CD4-positive, CD25-positive, alpha-beta regulatory T cell (primary cell): ENCODE measurements around the gene KCNC1. TPM values are rescaled to one million over a fixed set of nuclear protein-coding genes. Genes with fewer than 3 reads are reported as not detected.

Experiments
- ATAC-seq, 2 donors: fragments of 150-1000 bp; cut with Tn5 transposase; one replicate each; pipeline ENCODE4 v1.10.0; 2021; ENCODE audit warnings: low read depth in 2 of 2, moderate number of reproducible peaks in 2 of 2, moderate library complexity in 1 of 2
- DNase-seq, 3 donors: peaks; one replicate each; pipeline versions ENCODE4 v3.0.0 to v3.0.0-alpha.2; 2012 to 2022; ENCODE audit warnings: mixed read lengths in 1 of 3
- H3K27ac ChIP-seq: one replicate; pipeline ENCODE4 v1.7.0; 2013; ENCODE audit warnings: mild to moderate bottlenecking, low read length; ENCODE audit not compliant: insufficient read depth, poor library complexity, severe bottlenecking
- H3K27me3 ChIP-seq: one replicate; pipeline ENCODE4 v1.7.0; 2013; ENCODE audit warnings: low read length; ENCODE audit not compliant: control insufficient read depth, insufficient read depth
- H3K36me3 ChIP-seq: one replicate; pipeline ENCODE4 v1.7.0; 2013; ENCODE audit warnings: mild to moderate bottlenecking, low read length, moderate library complexity; ENCODE audit not compliant: control insufficient read depth, insufficient read depth
- H3K4me1 ChIP-seq: 2 replicates; pipeline ENCODE4 v1.7.0; 2013; ENCODE audit warnings: mild to moderate bottlenecking, low read length; ENCODE audit not compliant: insufficient read depth, control insufficient read depth, poor library complexity, severe bottlenecking
- H3K4me3 ChIP-seq: one replicate; pipeline ENCODE4 v1.7.0; 2013; ENCODE audit warnings: low read depth, mild to moderate bottlenecking, low read length, moderate library complexity
- H3K9me3 ChIP-seq, 2 experiments: 1 replicate in 1 of 2; 2 replicates in 1 of 2; pipeline ENCODE4 v1.7.0; 2013; ENCODE audit warnings: low read length in 2 of 2, mild to moderate bottlenecking in 1 of 2, moderate library complexity in 1 of 2; ENCODE audit not compliant: control insufficient read depth in 2 of 2
- H3K27ac Mint-ChIP-seq, 3 donors: one replicate each; pipeline ENCODE4 v1.8.0; 2020 to 2022; ENCODE audit warnings: mild to moderate bottlenecking in 3 of 3, mixed read lengths in 3 of 3, moderate library complexity in 2 of 3
- H3K27me3 Mint-ChIP-seq: one replicate; pipeline ENCODE4 v1.8.0; 2022; ENCODE audit warnings: mild to moderate bottlenecking, mixed read lengths
- H3K36me3 Mint-ChIP-seq: one replicate; pipeline ENCODE4 v1.8.0; 2020; ENCODE audit warnings: mixed read lengths
- H3K4me1 Mint-ChIP-seq, 4 donors: one replicate each; pipeline ENCODE4 v1.8.0; 2020 to 2022; ENCODE audit warnings: mixed read lengths in 4 of 4, mild to moderate bottlenecking in 1 of 4
- H3K4me3 Mint-ChIP-seq, 4 donors: one replicate each; pipeline ENCODE4 v1.8.0; 2020 to 2022; ENCODE audit warnings: mild to moderate bottlenecking in 4 of 4, mixed read lengths in 4 of 4, moderate library complexity in 3 of 4
- H3K9me3 Mint-ChIP-seq, 7 donors: one replicate each; pipeline ENCODE4 v1.8.0; 2020 to 2022; ENCODE audit warnings: mixed read lengths in 7 of 7, mild to moderate bottlenecking in 3 of 7, moderate library complexity in 2 of 7
- polyA plus RNA-seq, 4 donors: library from polyadenylated mRNA; unstranded; fragments of 300-500 nt; fragmentation: Illumina TruSeq; gene quantifications; one replicate each; pipeline ENCODE4 v1.2.3, GENCODE V29; 2021
- total RNA-seq: library from RNA; stranded (reverse); gene quantifications from one replicate; pipeline ENCODE4 v1.2.3, GENCODE V29; 2022

Gene KCNC1
- total and polyA plus RNA-seq, 5 donors from 2014 or later, result 0.22 to 1.2 (median 0.47) TPM; not detected in 2

- Histone ChIP-seq H3K27ac (no peak overlapping the region), H3K4me3 (no peak overlapping the region), H3K9me3 (no peaks in the 10 kb centered on the region), H3K36me3 (no peaks in the 10 kb centered on the region), H3K27me3 (no peaks in the 10 kb centered on the region), H3K4me1 (no peaks in the 10 kb centered on the region)
- no peaks in the 10 kb centered on the region for H3K27me3 Mint-ChIP-seq
- H3K4me1 Mint-ChIP-seq, result peaks cover 0 to 2% (median 0%) of the 10 kb centered on the region in 4 donors
- H3K9me3 Mint-ChIP-seq, result no peaks in the 10 kb centered on the region
- H3K27ac Mint-ChIP-seq, result no peak overlapping the region
- DNase-seq, result no peak
- ATAC-seq, result no peak
- H3K36me3 Mint-ChIP-seq, result no peaks in the 10 kb centered on the region
- no peak overlapping the region for H3K4me3 Mint-ChIP-seq
These were observed 41.1 kb downstream of the KCNC1 start for GRCh38 chr11:17775507-17776211.

DNA sequence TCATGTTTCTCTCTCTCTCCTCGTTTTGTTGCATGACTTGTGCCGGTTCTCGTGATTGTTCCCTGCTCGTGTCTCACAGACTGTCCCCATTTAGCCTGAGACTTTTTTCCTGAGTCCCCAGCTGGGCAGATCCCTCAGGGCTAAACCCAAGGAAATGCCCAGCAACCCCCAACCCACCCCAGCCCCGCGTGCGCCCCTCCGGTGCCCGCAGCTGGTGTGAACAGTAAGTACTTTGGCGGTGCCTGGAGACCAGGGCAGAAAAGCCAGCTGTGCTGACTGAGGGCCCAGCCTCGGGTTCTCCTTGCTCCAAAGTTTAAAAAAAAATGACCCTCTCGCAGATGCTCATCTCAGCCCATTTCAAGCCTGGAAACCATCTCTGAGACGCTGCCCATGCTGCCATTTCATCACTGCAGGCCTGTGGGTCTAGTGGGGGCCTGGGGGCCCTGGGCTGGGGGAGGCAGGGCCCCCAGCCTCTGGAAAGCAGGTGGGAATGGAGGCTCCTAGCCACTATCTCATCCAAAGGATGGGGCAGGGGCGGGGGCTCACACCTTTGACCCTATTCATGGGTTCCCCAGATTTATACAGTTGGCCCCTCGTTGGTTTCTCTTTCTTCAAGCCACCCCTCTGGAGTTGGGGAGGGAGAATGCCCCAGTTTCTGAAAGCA, 41.8 kb downstream of the KCNC1 start:
- Mint-ChIP-seq H3K27me3 (no peaks in the 10 kb centered on the region), H3K4me1 (peaks cover 0 to 2% (median 0%) of the 10 kb centered on the region in 4 donors), H3K36me3 (no peaks in the 10 kb centered on the region), H3K27ac (no peak overlapping the region), H3K9me3 (no peaks in the 10 kb centered on the region), H3K4me3 (no peak overlapping the region)
- no peak overlapping the region for H3K27ac ChIP-seq
- no peaks in the 10 kb centered on the region for H3K27me3 ChIP-seq
- H3K9me3 ChIP-seq, result no peaks in the 10 kb centered on the region
- no peak for ATAC-seq
- H3K4me1 ChIP-seq, result no peaks in the 10 kb centered on the region
- no peak overlapping the region for H3K4me3 ChIP-seq
- no peak for DNase-seq
- no peaks in the 10 kb centered on the region for H3K36me3 ChIP-seq

DNA sequence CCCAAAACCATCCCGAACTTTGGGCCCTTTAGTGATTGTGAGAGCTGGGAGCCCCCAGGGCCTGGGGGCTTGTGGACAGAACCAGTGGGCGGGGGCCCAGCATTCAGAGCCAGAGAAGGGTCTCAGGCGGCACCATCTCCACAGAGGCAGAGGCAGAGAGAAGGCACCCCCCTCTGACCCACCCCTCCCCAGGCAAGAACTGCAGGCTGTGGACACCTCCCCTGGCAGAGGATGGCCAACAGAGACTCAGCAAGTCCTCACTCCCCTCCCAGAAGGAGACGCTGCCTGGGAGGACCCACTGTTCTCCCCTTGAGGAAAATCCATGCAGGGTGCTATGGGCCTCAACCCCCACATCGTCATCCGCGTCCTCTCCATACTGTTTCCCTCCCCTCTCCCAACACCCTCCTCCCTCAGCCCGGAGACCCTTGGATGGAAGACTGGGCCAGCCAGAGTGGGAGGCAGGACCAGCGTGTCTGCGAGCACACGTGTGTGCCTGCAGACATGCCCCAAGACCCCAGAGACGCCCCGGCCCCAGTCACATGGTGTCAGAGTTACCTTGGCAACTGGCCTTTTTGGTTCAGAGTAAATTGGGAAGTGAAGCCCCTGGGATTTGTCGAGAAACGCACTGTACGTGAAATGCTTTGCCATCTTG, 42.6 kb downstream of the KCNC1 start:
- H3K27ac Mint-ChIP-seq, result no peak overlapping the region
- Histone ChIP-seq H3K4me3 (no peak overlapping the region), H3K27me3 (no peaks in the 10 kb centered on the region), H3K36me3 (no peaks in the 10 kb centered on the region), H3K4me1 (no peaks in the 10 kb centered on the region), H3K27ac (no peak overlapping the region), H3K9me3 (no peaks in the 10 kb centered on the region)
- ATAC-seq (no peak), DNase-seq (no peak)
- peaks cover 0 to 2% (median 0%) of the 10 kb centered on the region in 4 donors for H3K4me1 Mint-ChIP-seq
- H3K36me3 Mint-ChIP-seq, result no peaks in the 10 kb centered on the region
- peaks cover 0 to under 1% (median 0%) of the 10 kb centered on the region in 7 donors for H3K9me3 Mint-ChIP-seq
- H3K4me3 Mint-ChIP-seq, result no peak overlapping the region
- H3K27me3 Mint-ChIP-seq, result no peaks in the 10 kb centered on the region

DNA sequence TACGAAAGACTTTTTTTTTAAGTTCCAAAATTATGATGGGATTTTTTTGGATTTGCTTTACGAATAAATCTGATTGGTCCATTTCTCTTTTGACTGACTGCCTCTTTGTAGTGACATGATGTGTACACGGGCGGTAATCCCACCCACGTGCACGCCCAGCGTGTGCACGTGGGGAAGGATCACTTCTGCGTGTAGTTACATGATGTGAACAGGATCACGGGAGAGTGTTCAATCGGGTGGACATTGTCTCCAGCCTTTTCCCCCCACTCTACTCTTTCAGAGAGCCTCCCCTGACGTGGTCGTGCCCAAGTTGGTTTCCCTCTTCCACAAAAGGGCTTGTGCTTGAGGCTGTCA, 43.1 kb downstream of the KCNC1 start:
- no peaks in the 10 kb centered on the region for H3K27me3 Mint-ChIP-seq
- Histone ChIP-seq H3K27ac (no peak overlapping the region), H3K4me1 (no peaks in the 10 kb centered on the region), H3K27me3 (no peaks in the 10 kb centered on the region), H3K4me3 (no peak overlapping the region), H3K36me3 (no peaks in the 10 kb centered on the region), H3K9me3 (no peaks in the 10 kb centered on the region)
- H3K36me3 Mint-ChIP-seq, result no peaks in the 10 kb centered on the region
- ATAC-seq, result no peak
- no peak overlapping the region for H3K27ac Mint-ChIP-seq
- H3K4me3 Mint-ChIP-seq, result no peak overlapping the region
- peaks cover 0 to 2% (median 0%) of the 10 kb centered on the region in 4 donors for H3K4me1 Mint-ChIP-seq
- DNase-seq, result no peak
- H3K9me3 Mint-ChIP-seq, result peaks cover 0 to 3% (median 0%) of the 10 kb centered on the region in 7 donors

DNA sequence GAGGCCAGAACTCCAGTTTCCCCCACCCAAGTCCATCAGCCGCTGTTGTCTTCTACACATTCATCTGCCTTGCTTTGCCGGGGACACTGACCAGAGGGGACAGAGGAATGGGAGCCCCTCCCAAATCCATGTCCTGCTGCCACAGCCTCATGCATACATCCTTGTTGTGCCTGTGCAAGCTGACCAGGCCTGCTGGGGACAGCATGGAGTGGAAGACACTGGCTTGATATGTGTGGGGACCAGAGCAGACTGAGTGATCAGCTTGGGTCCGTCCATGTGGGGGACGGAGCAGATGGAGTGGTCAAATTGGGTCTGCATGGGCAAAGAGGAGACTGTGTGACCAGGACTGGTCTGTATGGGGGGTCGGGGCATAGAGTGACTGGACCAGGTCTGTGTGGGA, 43.8 kb downstream of the KCNC1 start:
- no peaks in the 10 kb centered on the region for H3K4me1 ChIP-seq
- Mint-ChIP-seq H3K27me3 (no peaks in the 10 kb centered on the region), H3K4me1 (peaks cover 0 to 2% (median 0%) of the 10 kb centered on the region in 4 donors), H3K36me3 (no peaks in the 10 kb centered on the region), H3K4me3 (no peak overlapping the region), H3K9me3 (peaks cover 0 to 3% (median 0%) of the 10 kb centered on the region in 7 donors), H3K27ac (no peak overlapping the region)
- no peaks in the 10 kb centered on the region for H3K9me3 ChIP-seq
- no peaks in the 10 kb centered on the region for H3K36me3 ChIP-seq
- no peak overlapping the region for H3K27ac ChIP-seq
- no peak for ATAC-seq
- H3K4me3 ChIP-seq, result no peak overlapping the region
- H3K27me3 ChIP-seq, result no peaks in the 10 kb centered on the region
- DNase-seq, result no peak

GRCh38 chr11:17778956-17779860, 44.6 kb downstream of the KCNC1 start:
- no peaks in the 10 kb centered on the region for H3K36me3 ChIP-seq
- peaks cover 0 to 2% (median 0%) of the 10 kb centered on the region in 4 donors for H3K4me1 Mint-ChIP-seq
- no peaks in the 10 kb centered on the region for H3K4me1 ChIP-seq
- H3K9me3 ChIP-seq, result no peaks in the 10 kb centered on the region
- no peak for ATAC-seq
- H3K36me3 Mint-ChIP-seq, result no peaks in the 10 kb centered on the region
- H3K27me3 ChIP-seq, result no peaks in the 10 kb centered on the region
- DNase-seq, result no peak
- no peak overlapping the region for H3K4me3 ChIP-seq
- H3K27ac ChIP-seq, result no peak overlapping the region
- H3K4me3 Mint-ChIP-seq, result no peak overlapping the region
- H3K9me3 Mint-ChIP-seq, result peaks cover 0 to 3% (median 0%) of the 10 kb centered on the region in 7 donors
- no peaks in the 10 kb centered on the region for H3K27me3 Mint-ChIP-seq
- no peak overlapping the region for H3K27ac Mint-ChIP-seq

- Histone ChIP-seq H3K4me3 (no peak overlapping the region), H3K27me3 (no peaks in the 10 kb centered on the region), H3K9me3 (no peaks in the 10 kb centered on the region), H3K27ac (no peak overlapping the region), H3K4me1 (no peaks in the 10 kb centered on the region), H3K36me3 (no peaks in the 10 kb centered on the region)
- H3K4me1 Mint-ChIP-seq, result no peaks in the 10 kb centered on the region
- H3K4me3 Mint-ChIP-seq, result no peak overlapping the region
- no peak for ATAC-seq
- no peaks in the 10 kb centered on the region for H3K36me3 Mint-ChIP-seq
- peaks cover 0 to 3% (median 0%) of the 10 kb centered on the region in 7 donors for H3K9me3 Mint-ChIP-seq
- no peak overlapping the region for H3K27ac Mint-ChIP-seq
- H3K27me3 Mint-ChIP-seq, result no peaks in the 10 kb centered on the region
- no peak for DNase-seq
These were observed 45.4 kb downstream of the KCNC1 start for GRCh38 chr11:17779861-17780594.
